AG04449 (cell line): ENCODE data around the gene LY6G5B.

ENCODE experiments used
- CTCF ChIA-PET: fragments of 350-600 bp; formaldehyde crosslinking; extraction: SDS; loops from one replicate; lab custom pipeline; 2021; ENCODE audit warnings: antibody characterized with exemption; lab: Yijun Ruan, JAX
- POLR2A ChIA-PET: fragments of 400-600, 350-600 bp; formaldehyde crosslinking; extraction: SDS; loops from one replicate; lab custom pipeline; 2020; ENCODE audit warnings: antibody characterized with exemption, inconsistent platforms; lab: Yijun Ruan, JAX
- DNase-seq: peaks from one replicate; pipeline ENCODE4 v3.0.0-alpha.2; 2010; ENCODE audit warnings: low read depth, low spot score
- H3K4me3 ChIP-seq: 2 replicates; pipeline ENCODE4 v1.5.1; 2011; ENCODE audit warnings: low read depth, mild to moderate bottlenecking, control low read depth, low read length
- CTCF ChIP-seq: IDR thresholded peaks from one replicate; pipeline ENCODE4 v1.5.1; 2011; ENCODE audit warnings: mild to moderate bottlenecking, moderate library complexity, low read length, control low read depth, inconsistent platforms; ENCODE audit not compliant: insufficient read depth; ENCODE audit errors: missing control alignments

The LY6G5B gene

GRCh38 chr6:31669676-31670075, at the start of gene LY6G5B:
Gene LY6G5B, plus strand, starts transcription at chr6:31669976. Its CDS starts 975 bp downstream, at chr6:31670951.
- CTCF ChIA-PET = interaction anchor here (0.9 to 1.5 kb wide), 2 partner anchors 9 to 18 kb away, joined by 3 to 4 read pairs; partner anchors contain the start of gene C6orf47
- TF ChIP-seq CTCF = no peak
- POLR2A ChIA-PET = no interaction called here
- no peak for DNase-seq
- H3K4me3 ChIP-seq = no peak within 1 kb of the TSS

GRCh38 chr6:31620586-31621319, 49.0 kb upstream of the LY6G5B start, which contains the start of gene PRRC2A:
Gene PRRC2A, plus strand, starts transcription at chr6:31620715. Its CDS starts 2,075 bp downstream, at chr6:31622790.
- peak within 1 kb of the TSS; percentile 97 for H3K4me3 ChIP-seq
- no peak for TF ChIP-seq CTCF
- ChIA-PET CTCF (interaction anchor here (1.0 to 2.7 kb wide), 4 partner anchors 19 to 74 kb away, joined by 3 to 17 read pairs (median 4); partner anchors contain the start of genes ATP6V1G2 and NFKBIL1), POLR2A (interaction anchor here (1.4 to 3.1 kb wide), 3 partner anchors 18 to 40 kb away, joined by 3 to 16 read pairs (median 4); partner anchors contain the start of genes BAG6 and C6orf47)
- no peak for DNase-seq

DNA sequence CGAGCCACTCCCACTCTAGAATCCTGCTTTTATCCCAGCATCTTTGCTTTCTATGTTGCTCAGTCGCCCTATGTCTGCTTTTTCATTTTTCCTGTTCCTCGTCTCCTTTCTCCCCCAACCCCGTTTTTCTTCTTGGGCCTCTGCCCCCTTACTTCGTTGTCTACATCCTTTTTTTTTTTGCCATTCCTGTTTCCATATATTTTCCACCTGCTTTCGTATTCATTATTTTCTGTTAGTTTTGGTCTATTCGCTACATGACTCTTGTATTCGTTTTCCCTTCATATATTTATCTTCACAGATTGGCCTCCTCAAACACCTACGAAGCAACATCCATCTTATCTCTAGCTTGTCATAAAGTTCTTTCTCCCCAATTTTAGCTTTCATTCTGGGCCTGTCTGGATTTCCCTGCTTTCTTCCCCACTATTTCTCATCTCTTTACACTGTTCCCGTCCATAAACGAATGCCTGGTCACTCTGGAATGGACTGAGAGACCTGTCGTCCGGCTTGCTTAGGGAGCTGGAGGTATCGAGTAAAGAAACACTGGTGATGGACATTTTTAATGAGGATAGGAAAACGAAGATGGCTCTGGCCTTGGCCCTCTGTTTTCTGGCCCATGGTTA, 48.3 kb upstream of the LY6G5B start:
- ChIA-PET CTCF (interaction anchor here (1.1 to 2.7 kb wide), 2 partner anchors 41 to 75 kb away, joined by 4 to 17 read pairs; partner anchors contain the start of genes ATP6V1G2 and NFKBIL1), POLR2A (interaction anchor here (0.6 to 3.1 kb wide), 6 partner anchors 13 to 328 kb away, joined by 3 to 16 read pairs (median 5); partner anchors contain the start of gene C6orf47)
- H3K4me3 ChIP-seq = peak overlapping the region; percentile 97
- no peak for TF ChIP-seq CTCF
- DNase-seq = no peak

DNA sequence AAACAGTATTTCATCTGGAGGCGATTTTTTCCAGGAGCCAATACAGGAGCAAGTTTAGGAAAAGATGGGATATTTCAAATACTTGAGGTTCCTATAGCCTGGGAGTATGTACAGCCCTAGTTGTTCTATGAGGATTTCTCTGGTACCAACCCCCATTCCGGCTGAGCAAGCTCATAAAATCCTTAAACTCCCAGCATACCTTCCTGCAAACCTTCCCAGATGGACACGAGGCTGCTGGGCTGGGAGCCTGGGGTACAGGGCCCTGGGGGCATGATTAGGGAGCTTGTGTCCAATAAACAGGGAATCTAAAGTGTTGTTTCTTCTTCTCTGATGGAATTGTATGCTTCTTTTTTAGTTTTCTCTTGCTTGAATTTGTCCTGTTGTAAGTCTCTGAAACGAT, 47.8 kb upstream of the LY6G5B start:
- DNase-seq = peak; percentile 4
- POLR2A ChIA-PET = interaction anchor here (0.6 to 3.1 kb wide), 6 partner anchors 12 to 327 kb away, joined by 3 to 16 read pairs (median 5); partner anchors contain the start of gene C6orf47
- H3K4me3 ChIP-seq = peak overlapping the region; percentile 97
- CTCF ChIA-PET = interaction anchor here (1.1 to 2.7 kb wide), 3 partner anchors 12 to 76 kb away, joined by 4 to 17 read pairs (median 4); partner anchors contain the start of genes ATP6V1G2 and NFKBIL1
- TF ChIP-seq CTCF = no peak

GRCh38 chr6:31622684-31623091, 47.1 kb upstream of the LY6G5B start:
- peak overlapping the region; percentile 97 for H3K4me3 ChIP-seq
- CTCF ChIA-PET = interaction anchor here (1.2 to 2.7 kb wide), 2 partner anchors 12 to 76 kb away, joined by 4 to 17 read pairs; partner anchors contain the start of genes ATP6V1G2 and NFKBIL1
- no peak for DNase-seq
- POLR2A ChIA-PET = interaction anchor here (1.4 to 3.1 kb wide), 3 partner anchors 14 to 80 kb away, joined by 3 to 16 read pairs (median 7); no protein-coding TSS in a partner anchor
- TF ChIP-seq CTCF = no peak
